GM21528 (cell line): Measurements from ENCODE around the gene APIP.
A peak's percentile ranks its signal among the peaks of the same experiment; 100 is the strongest.

Experiments
- ATAC-seq: cut with Tn5 transposase; IDR thresholded peaks from one replicate; pipeline ENCODE4 v1.9.1; 2021; ENCODE audit warnings: mild to moderate bottlenecking, moderate library complexity; ENCODE audit not compliant: unreplicated experiment, low FRiP score

APIP gene

GRCh38 chr11:34916015-34916842 lies at the start of gene APIP, which contains the start of gene PDHX:
APIP (minus strand) TSS chr11:34916379; CDS start chr11:34916284, 95 bp downstream.
PDHX (plus strand) TSS chr11:34916618; CDS start chr11:34916656, 38 bp downstream.
- peak; percentile 92 for ATAC-seq

GRCh38 chr11:34964610-34965331 lies 48.6 kb upstream of the APIP start:
- ATAC-seq = no peak

- ATAC-seq = no peak
Observed at GRCh38 chr11:34963351-34963750, 47.2 kb upstream of the APIP start.

- ATAC-seq = no peak
Observed at GRCh38 chr11:34962034-34962433, 45.9 kb upstream of the APIP start.

- ATAC-seq = no peak
Observed at GRCh38 chr11:34960277-34960676, 44.1 kb upstream of the APIP start.

- ATAC-seq = no peak
Observed at GRCh38 chr11:34959770-34960169, 43.6 kb upstream of the APIP start.

GRCh38 chr11:34957606-34958005 lies 41.4 kb upstream of the APIP start:
- no peak for ATAC-seq

- no peak for ATAC-seq
Observed at GRCh38 chr11:34957206-34957605, 41.0 kb upstream of the APIP start.

- ATAC-seq = no peak
Observed at GRCh38 chr11:34953955-34954354, 37.8 kb upstream of the APIP start.

- ATAC-seq = no peak
Observed at GRCh38 chr11:34948696-34949095, 32.5 kb upstream of the APIP start.

GRCh38 chr11:34944692-34945091 lies 28.5 kb upstream of the APIP start:
- ATAC-seq = no peak

- no peak for ATAC-seq
Observed at GRCh38 chr11:34941688-34942087, 25.5 kb upstream of the APIP start.

- no peak for ATAC-seq
Observed at GRCh38 chr11:34940026-34940677, 24.0 kb upstream of the APIP start.

GRCh38 chr11:34938611-34939010 lies 22.4 kb upstream of the APIP start:
- no peak for ATAC-seq

GRCh38 chr11:34936945-34937629 lies 20.9 kb upstream of the APIP start:
- no peak for ATAC-seq

GRCh38 chr11:34929794-34930763 lies 13.9 kb upstream of the APIP start:
- no peak for ATAC-seq

GRCh38 chr11:34928960-34929680 lies 12.9 kb upstream of the APIP start:
- ATAC-seq = no peak

- ATAC-seq = no peak
Observed at GRCh38 chr11:34928268-34928959, 12.2 kb upstream of the APIP start.
